HEK293 (cell line): Measurements from ENCODE around the gene PDE4DIP.
"Not testable (repeated sequence)": the region's sequence is repeated elsewhere in the genome, so short reads cannot be mapped to it uniquely, and the experiment has no call there.

ENCODE experiments used
- YY1 ChIP-seq: fragments of 450-650 bp; formaldehyde crosslinking; IDR thresholded peaks from 2 replicates; pipeline ENCODE4 v1.5.1; 2018; ENCODE audit warnings: missing biosample characterization, missing genetic modification characterization
- ZBTB48 ChIP-seq: fragments of 450-650 bp; formaldehyde crosslinking; IDR thresholded peaks from 2 replicates; pipeline ENCODE4 v1.5.1; 2016; ENCODE audit warnings: missing biosample characterization, missing genetic modification characterization
- ZNF324 ChIP-seq: fragments of 450-650 bp; formaldehyde crosslinking; IDR thresholded peaks from 2 replicates; pipeline ENCODE4 v1.5.1; 2016; ENCODE audit warnings: missing biosample characterization, missing genetic modification characterization
- ZNF558 ChIP-seq: fragments of 450-650 bp; formaldehyde crosslinking; IDR thresholded peaks from 2 replicates; pipeline ENCODE4 v1.5.1; 2016; ENCODE audit warnings: missing biosample characterization, missing genetic modification characterization
- ZNF585B ChIP-seq: fragments of 450-650 bp; formaldehyde crosslinking; IDR thresholded peaks from 2 replicates; pipeline ENCODE4 v1.5.1; 2016; ENCODE audit warnings: missing biosample characterization, missing genetic modification characterization
- ZNF610 ChIP-seq: fragments of 450-650 bp; formaldehyde crosslinking; IDR thresholded peaks from 2 replicates; pipeline ENCODE4 v1.5.1; 2016; ENCODE audit warnings: missing biosample characterization, missing genetic modification characterization, borderline replicate concordance
- ZNF660 ChIP-seq: fragments of 450-650 bp; IDR thresholded peaks from 2 replicates; pipeline ENCODE4 v1.5.1; 2018; ENCODE audit warnings: missing biosample characterization, mild to moderate bottlenecking, missing genetic modification characterization
- TF ChIP-seq, protein P1 (sequence below): fragments of 450-650 bp; formaldehyde crosslinking; IDR thresholded peaks from 2 replicates; pipeline ENCODE4 v1.5.1; 2016; ENCODE audit warnings: missing biosample characterization, missing genetic modification characterization
- TF ChIP-seq, protein P2 (sequence below): fragments of 450-650 bp; formaldehyde crosslinking; IDR thresholded peaks from 2 replicates; pipeline ENCODE4 v1.5.0; 2017; ENCODE audit warnings: missing biosample characterization, missing genetic modification characterization, borderline replicate concordance

DNA sequence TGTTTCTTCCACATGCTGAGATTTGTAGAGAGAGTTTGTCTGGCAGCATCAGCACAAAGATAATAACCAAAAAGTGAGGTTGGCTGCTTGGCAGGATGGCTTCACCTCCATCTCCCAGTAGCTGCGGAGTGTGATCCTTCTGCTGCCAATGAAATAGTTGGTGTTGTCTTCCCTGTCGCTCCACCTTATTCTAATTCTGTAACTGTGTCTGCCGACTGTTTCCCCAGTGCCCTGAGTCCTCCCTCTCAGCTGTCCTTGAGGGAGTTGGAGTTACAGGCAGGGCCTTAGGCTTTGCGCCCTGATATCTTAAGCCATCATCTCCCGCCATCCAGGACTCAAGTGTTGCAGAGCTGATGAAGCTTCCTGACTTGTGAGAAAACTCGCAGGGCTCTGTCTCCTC lies 153.2 kb downstream of the PDE4DIP start:
- not testable (repeated sequence) for TF ChIP-seq ZNF660, YY1, ZNF610, ZBTB48, ZNF585B, ZNF324, ZNF558 (tag by site-specific recombination)
- TF ChIP-seq, protein P1, sequence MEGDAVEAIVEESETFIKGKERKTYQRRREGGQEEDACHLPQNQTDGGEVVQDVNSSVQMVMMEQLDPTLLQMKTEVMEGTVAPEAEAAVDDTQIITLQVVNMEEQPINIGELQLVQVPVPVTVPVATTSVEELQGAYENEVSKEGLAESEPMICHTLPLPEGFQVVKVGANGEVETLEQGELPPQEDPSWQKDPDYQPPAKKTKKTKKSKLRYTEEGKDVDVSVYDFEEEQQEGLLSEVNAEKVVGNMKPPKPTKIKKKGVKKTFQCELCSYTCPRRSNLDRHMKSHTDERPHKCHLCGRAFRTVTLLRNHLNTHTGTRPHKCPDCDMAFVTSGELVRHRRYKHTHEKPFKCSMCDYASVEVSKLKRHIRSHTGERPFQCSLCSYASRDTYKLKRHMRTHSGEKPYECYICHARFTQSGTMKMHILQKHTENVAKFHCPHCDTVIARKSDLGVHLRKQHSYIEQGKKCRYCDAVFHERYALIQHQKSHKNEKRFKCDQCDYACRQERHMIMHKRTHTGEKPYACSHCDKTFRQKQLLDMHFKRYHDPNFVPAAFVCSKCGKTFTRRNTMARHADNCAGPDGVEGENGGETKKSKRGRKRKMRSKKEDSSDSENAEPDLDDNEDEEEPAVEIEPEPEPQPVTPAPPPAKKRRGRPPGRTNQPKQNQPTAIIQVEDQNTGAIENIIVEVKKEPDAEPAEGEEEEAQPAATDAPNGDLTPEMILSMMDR (tag by site-specific recombination) = not testable (repeated sequence)
- TF ChIP-seq, protein P2, sequence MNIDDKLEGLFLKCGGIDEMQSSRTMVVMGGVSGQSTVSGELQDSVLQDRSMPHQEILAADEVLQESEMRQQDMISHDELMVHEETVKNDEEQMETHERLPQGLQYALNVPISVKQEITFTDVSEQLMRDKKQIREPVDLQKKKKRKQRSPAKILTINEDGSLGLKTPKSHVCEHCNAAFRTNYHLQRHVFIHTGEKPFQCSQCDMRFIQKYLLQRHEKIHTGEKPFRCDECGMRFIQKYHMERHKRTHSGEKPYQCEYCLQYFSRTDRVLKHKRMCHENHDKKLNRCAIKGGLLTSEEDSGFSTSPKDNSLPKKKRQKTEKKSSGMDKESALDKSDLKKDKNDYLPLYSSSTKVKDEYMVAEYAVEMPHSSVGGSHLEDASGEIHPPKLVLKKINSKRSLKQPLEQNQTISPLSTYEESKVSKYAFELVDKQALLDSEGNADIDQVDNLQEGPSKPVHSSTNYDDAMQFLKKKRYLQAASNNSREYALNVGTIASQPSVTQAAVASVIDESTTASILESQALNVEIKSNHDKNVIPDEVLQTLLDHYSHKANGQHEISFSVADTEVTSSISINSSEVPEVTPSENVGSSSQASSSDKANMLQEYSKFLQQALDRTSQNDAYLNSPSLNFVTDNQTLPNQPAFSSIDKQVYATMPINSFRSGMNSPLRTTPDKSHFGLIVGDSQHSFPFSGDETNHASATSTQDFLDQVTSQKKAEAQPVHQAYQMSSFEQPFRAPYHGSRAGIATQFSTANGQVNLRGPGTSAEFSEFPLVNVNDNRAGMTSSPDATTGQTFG = not testable (repeated sequence)
